B cell (primary cell): ENCODE results near the gene ZNF728. TPM values are rescaled to one million over a fixed set of nuclear protein-coding genes. Genes with fewer than 3 reads are reported as not detected.

Source experiments
- ATAC-seq: fragments of 200-7000 bp; cut with Tn5 transposase; one replicate; pipeline ENCODE4 v1.10.0; 2021; ENCODE audit warnings: low read depth, mild to moderate bottlenecking, moderate number of reproducible peaks, moderate library complexity
- CTCF ChIA-PET: fragments of 350-600 bp; sonication (Branson Sonifier 250); formaldehyde crosslinking; loops from one replicate; lab custom pipeline; 2021; ENCODE audit warnings: antibody characterized with exemption, inconsistent platforms; lab: Charles Lee
- POLR2A ChIA-PET: fragments of 350-600 bp; sonication (Branson Sonifier 250); formaldehyde crosslinking; loops from one replicate; lab custom pipeline; 2021; ENCODE audit warnings: antibody characterized with exemption; lab: Charles Lee
- DNase-seq: peaks from one replicate; pipeline ENCODE4 v3.0.0; 2013
- H2AFZ ChIP-seq: 2 replicates; pipeline ENCODE4 v1.6.1; 2012; ENCODE audit warnings: mild to moderate bottlenecking, low read depth, low read length; ENCODE audit not compliant: insufficient read depth, poor library complexity, severe bottlenecking
- H3K27ac ChIP-seq, 2 donors: 1 replicate in 1 of 2; 2 replicates in 1 of 2; pipeline ENCODE4 v1.5.1; 2012 to 2013; ENCODE audit warnings: low read length in 2 of 2, mild to moderate bottlenecking in 2 of 2, moderate library complexity in 1 of 2
- H3K27me3 ChIP-seq, 4 experiments: fragments of 200-600 bp in 1 of 4; sonication (generic) in 1 of 4; replicated peaks in 1 of 4; 1 replicate in 2 of 4; 2 replicates in 2 of 4; pipeline versions ENCODE4 v1.6.1 to v1.7.0; 2013 to 2016; ENCODE audit warnings: low read length in 3 of 4, mild to moderate bottlenecking in 2 of 4, mixed read lengths in 1 of 4, moderate library complexity in 1 of 4; ENCODE audit not compliant: insufficient read depth in 4 of 4, control insufficient read depth in 3 of 4; ENCODE audit errors: control extremely low read depth in 1 of 4
- H3K36me3 ChIP-seq, 2 experiments: replicated peaks in 1 of 2; 1 replicate in 1 of 2; 2 replicates in 1 of 2; pipeline versions ENCODE4 v1.6.1 to v1.7.1; 2013; ENCODE audit warnings: low read length in 1 of 2; ENCODE audit not compliant: insufficient read depth in 2 of 2, control insufficient read depth in 1 of 2; ENCODE audit errors: control extremely low read depth in 1 of 2, extremely low read depth in 1 of 2
- H3K4me1 ChIP-seq, 2 donors: fragments of 200-600 bp in 1 of 2; sonication (generic) in 1 of 2; 1 replicate in 1 of 2; 2 replicates in 1 of 2; pipeline versions ENCODE4 v1.5.1 to v1.6.1; 2013 to 2017; ENCODE audit warnings: low read length in 2 of 2; ENCODE audit not compliant: control insufficient read depth in 2 of 2, insufficient read depth in 2 of 2
- H3K4me2 ChIP-seq: replicated peaks from 2 replicates; pipeline ENCODE3; 2012; ENCODE audit warnings: mild to moderate bottlenecking, low read depth, low read length; ENCODE audit not compliant: poor library complexity, severe bottlenecking
- H3K4me3 ChIP-seq, 5 experiments: fragments of 200-600 bp in 1 of 5; sonication (generic) in 1 of 5; 1 replicate in 3 of 5; 2 replicates in 2 of 5; pipeline versions ENCODE4 v1.5.1 to v1.7.0; 2011 to 2016; ENCODE audit warnings: low read length in 4 of 5, mild to moderate bottlenecking in 4 of 5, low read depth in 2 of 5, control low read depth in 1 of 5, moderate library complexity in 1 of 5; ENCODE audit not compliant: insufficient read depth in 1 of 5; ENCODE audit errors: control extremely low read depth in 1 of 5, extremely low read depth in 1 of 5
- H3K79me2 ChIP-seq: fragments of 200-600 bp; sonication (generic); one replicate; pipeline ENCODE4 v1.6.0; 2016; ENCODE audit warnings: low read length; ENCODE audit not compliant: control insufficient read depth, insufficient read depth
- H3K9ac ChIP-seq: fragments of 200-600 bp; sonication (generic); 2 replicates; pipeline ENCODE4 v1.6.1; 2017; ENCODE audit warnings: mild to moderate bottlenecking, low read length, moderate library complexity
- H3K9me3 ChIP-seq, 3 donors: one replicate each; pipeline versions ENCODE4 v1.6.1 to v1.7.1; 2013; ENCODE audit warnings: low read length in 2 of 3; ENCODE audit not compliant: control insufficient read depth in 2 of 3, insufficient read depth in 1 of 3; ENCODE audit errors: control extremely low read depth in 1 of 3
- H4K20me1 ChIP-seq: 2 replicates; pipeline ENCODE4 v1.6.0; 2012; ENCODE audit warnings: mild to moderate bottlenecking, low read length; ENCODE audit not compliant: insufficient read depth, control insufficient read depth, poor library complexity, severe bottlenecking
- H3K27ac Mint-ChIP-seq: one replicate; pipeline ENCODE4 v1.8.0; 2021; ENCODE audit warnings: mixed read lengths
- H3K27me3 Mint-ChIP-seq: one replicate; pipeline ENCODE4 v1.8.0; 2021; ENCODE audit warnings: mixed read lengths
- H3K4me1 Mint-ChIP-seq: one replicate; pipeline ENCODE4 v1.8.0; 2021; ENCODE audit warnings: mixed read lengths
- H3K4me3 Mint-ChIP-seq: one replicate; pipeline ENCODE4 v1.8.0; 2021; ENCODE audit warnings: mixed read lengths
- H3K9me3 Mint-ChIP-seq: one replicate; pipeline ENCODE4 v1.8.0; 2022; ENCODE audit warnings: mixed read lengths; ENCODE audit not compliant: insufficient read depth
- CTCF ChIP-seq: fragments of 200-600 bp; IDR thresholded peaks from one replicate; pipeline ENCODE4 v1.8.0; 2022; ENCODE audit warnings: antibody characterized with exemption, mild to moderate bottlenecking
- EZH2 ChIP-seq: IDR thresholded peaks from 2 replicates; pipeline ENCODE4 v1.6.1; 2012; ENCODE audit warnings: borderline replicate concordance, low read depth, mild to moderate bottlenecking, moderate library complexity, low read length; ENCODE audit not compliant: insufficient read depth, poor library complexity, severe bottlenecking
- WGBS: methylation state at CpG from one replicate; pipeline ENCODE4 v1.1.5; 2013; ENCODE audit warnings: missing lambda C conversion rate; ENCODE audit not compliant: insufficient coverage; 5-methylcytosine and 5-hydroxymethylcytosine counted together
- intact Hi-C: fragments of 100-400 bp; cut with micrococcal nuclease; formaldehyde crosslinking; loops from one replicate; pipeline ENCODE4 v1.10.0; 2022
- polyA plus RNA-seq: library from polyadenylated mRNA; depleted of rRNA; stranded (reverse); fragments of >200 nt; gene quantifications from 2 replicates; pipeline ENCODE4 v1.2.3, GENCODE V29; 2012
- total RNA-seq, 2 donors: library from RNA; stranded (reverse); fragments of 120-200 nt in 1 of 2; gene quantifications; 1 replicate in 1 of 2; 2 replicates in 1 of 2; pipeline versions ENCODE4 v1.2.3 to v1.2.4, GENCODE V29; 2013 to 2022

The ZNF728 gene
- total and polyA plus RNA-seq, 2 donors (not counting 1 experiment from before 2014, with no cell fraction given), result not detected

GRCh38 chr19:23049256-23049655 is 46.3 kb upstream of the ZNF728 start:
- CTCF ChIA-PET, result interaction anchor here (1.0 kb wide), 1 partner anchor 9 kb away, joined by 3 read pairs; no protein-coding TSS in a partner anchor
- no peak for ATAC-seq
- H3K4me1 ChIP-seq, result no peaks in the 10 kb centered on the region
- no peaks in the 10 kb centered on the region for H3K79me2 ChIP-seq
- H3K9me3 ChIP-seq, result peaks cover 0 to 11% (median 0%) of the 10 kb centered on the region in 3 donors
- no peak overlapping the region for H3K4me3 ChIP-seq
- intact Hi-C loops, result no loop called here
- 80% methylated on average over 4 of the region's 4 CpGs for WGBS
- TF ChIP-seq EZH2, result no peak
- H3K27ac ChIP-seq, result no peak overlapping the region
- no peaks in the 10 kb centered on the region for H3K27me3 Mint-ChIP-seq
- no peak overlapping the region for H2AFZ ChIP-seq
- no peak overlapping the region for H3K4me2 ChIP-seq
- no peak overlapping the region for H3K27ac Mint-ChIP-seq
- no peaks in the 10 kb centered on the region for H3K4me1 Mint-ChIP-seq
- H3K36me3 ChIP-seq, result no peaks in the 10 kb centered on the region
- no peak overlapping the region for H3K4me3 Mint-ChIP-seq
- POLR2A ChIA-PET, result no interaction called here
- no peak overlapping the region for H3K9ac ChIP-seq
- DNase-seq, result no peak
- H3K9me3 Mint-ChIP-seq, result peaks cover 7% of the 10 kb centered on the region
- no peaks in the 10 kb centered on the region for H3K27me3 ChIP-seq
- no peaks in the 10 kb centered on the region for H4K20me1 ChIP-seq

- no peak overlapping the region for H3K4me2 ChIP-seq
- TF ChIP-seq CTCF (no peak), EZH2 (no peak)
- ATAC-seq (no peak), DNase-seq (no peak)
- Mint-ChIP-seq H3K4me1 (no peaks in the 10 kb centered on the region), H3K9me3 (peaks cover 7% of the 10 kb centered on the region), H3K4me3 (no peak overlapping the region), H3K27me3 (no peaks in the 10 kb centered on the region), H3K27ac (no peak overlapping the region)
- CTCF ChIA-PET, result no interaction called here
- H3K79me2 ChIP-seq, result no peaks in the 10 kb centered on the region
- peaks cover 0 to 12% (median 0%) of the 10 kb centered on the region in 3 donors for H3K9me3 ChIP-seq
- no peak overlapping the region for H3K27ac ChIP-seq
- intact Hi-C loops, result no loop called here
- no peak overlapping the region for H2AFZ ChIP-seq
- WGBS, result 96% methylated on average over 4 of the region's 6 CpGs
- H4K20me1 ChIP-seq, result no peaks in the 10 kb centered on the region
- POLR2A ChIA-PET, result no interaction called here
- H3K36me3 ChIP-seq, result no peaks in the 10 kb centered on the region
- H3K4me1 ChIP-seq, result no peaks in the 10 kb centered on the region
- no peaks in the 10 kb centered on the region for H3K27me3 ChIP-seq
- H3K9ac ChIP-seq, result no peak overlapping the region
- no peak overlapping the region for H3K4me3 ChIP-seq
Measured at GRCh38 chr19:23046743-23047142, 43.8 kb upstream of the ZNF728 start.
